Activated effector memory CD4-positive, alpha-beta T cell treated with anti-CD3 and anti-CD28 coated beads, Interleukin-2, amount 50 U/mL, for 16 hours (primary cell): ENCODE data around the gene AP2S1.
"Not testable (repeated sequence)": the region's sequence is repeated elsewhere in the genome, so short reads cannot be mapped to it uniquely, and the experiment has no call there.

Source experiments
- DNase-seq: peaks from one replicate; pipeline ENCODE4 v3.0.0-alpha.2; 2020

Gene AP2S1

DNA sequence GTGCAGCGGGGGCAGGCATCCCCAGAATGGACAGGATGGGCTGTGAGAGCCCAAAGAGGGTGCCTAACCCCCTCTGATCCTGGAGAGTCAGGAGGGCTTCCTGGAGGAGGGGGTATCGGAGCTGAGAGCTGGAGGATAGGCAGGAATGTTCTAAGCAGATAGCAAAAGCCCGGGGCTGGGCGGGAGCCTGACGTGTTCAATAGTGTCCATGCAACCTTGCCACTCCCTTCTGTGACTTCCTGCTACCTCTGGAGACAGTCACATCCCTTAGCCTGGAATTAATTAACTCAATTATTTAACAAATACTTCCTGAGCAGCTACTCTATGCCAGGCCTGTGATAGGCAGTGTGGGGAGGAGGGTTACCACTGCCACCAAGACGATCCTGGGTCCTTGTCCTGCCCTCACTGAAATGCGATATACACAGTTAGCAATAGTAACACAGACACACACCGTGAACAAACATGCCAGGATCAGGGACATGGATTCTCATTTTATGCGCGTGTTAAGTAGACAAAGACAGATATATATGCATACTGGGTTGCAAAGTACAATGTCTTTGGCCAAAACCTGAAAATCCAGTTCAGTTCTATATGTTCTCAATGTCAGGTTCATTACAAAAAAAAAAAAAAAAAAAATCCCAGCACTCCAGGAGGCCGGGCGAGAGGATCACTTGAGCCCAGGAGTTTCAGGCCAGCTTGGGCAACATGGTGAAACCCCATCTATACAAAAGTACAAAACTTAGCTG, 10.7 kb downstream of the AP2S1 start:
- no peak for DNase-seq

DNA sequence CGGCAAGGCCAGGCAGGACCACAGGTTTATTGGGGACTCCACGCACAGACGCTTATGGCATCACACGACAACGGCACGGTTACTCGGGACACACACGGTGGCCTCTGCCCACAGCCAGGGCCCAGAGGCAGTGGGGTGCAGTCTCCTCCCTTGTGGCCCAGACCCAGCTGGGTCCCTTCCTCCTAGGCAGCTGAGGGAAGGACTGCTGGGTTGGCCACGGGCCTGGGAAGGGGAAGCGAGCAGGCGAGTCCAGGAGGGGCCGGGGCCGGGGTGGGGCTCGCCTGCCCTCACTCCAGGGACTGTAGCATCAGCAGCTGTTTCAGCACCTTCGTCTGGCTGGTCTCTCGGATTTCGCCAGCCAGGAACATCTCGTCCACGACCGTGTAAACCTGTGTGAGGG, 12.5 kb downstream of the AP2S1 start:
- no peak for DNase-seq

DNA sequence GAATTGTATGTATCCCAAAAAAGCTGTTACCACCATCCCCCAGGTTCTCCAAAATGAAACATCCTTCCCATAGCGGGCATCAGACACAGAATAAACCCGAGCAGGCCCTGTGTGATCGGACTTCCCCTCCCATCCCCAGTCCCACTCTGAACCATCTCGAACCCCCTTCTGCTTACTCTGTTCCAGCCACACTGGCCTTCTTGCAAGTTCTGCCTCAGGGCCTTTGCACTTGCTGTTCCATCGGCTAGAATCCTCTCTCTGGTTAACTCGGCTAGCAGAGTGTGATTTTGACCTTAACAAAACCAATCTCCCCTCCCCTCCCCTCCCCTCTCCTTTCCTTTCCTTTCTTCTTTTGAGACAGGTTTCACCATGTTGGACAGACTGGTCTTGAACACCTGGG, 15.7 kb downstream of the AP2S1 start:
- DNase-seq = no peak

DNA sequence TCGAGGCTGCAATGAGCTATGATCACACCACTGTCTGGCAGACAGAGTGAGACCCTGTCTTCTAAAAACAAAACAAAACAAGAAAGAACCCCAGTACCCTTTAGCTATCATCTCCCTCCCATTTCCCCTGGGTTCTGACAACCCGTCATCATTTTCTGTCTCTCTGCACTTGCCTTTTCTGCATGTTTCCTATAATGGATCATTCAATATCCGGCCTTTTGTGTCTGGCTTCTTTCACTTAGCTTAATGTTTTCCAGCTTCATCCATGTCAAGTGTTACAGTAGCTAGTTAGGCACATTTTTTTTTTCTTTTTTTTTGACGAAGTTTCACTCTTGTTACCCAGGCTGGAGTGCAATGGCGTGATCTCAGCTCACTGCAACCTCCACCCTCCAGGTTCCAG, 16.5 kb downstream of the AP2S1 start:
- no peak for DNase-seq

DNA sequence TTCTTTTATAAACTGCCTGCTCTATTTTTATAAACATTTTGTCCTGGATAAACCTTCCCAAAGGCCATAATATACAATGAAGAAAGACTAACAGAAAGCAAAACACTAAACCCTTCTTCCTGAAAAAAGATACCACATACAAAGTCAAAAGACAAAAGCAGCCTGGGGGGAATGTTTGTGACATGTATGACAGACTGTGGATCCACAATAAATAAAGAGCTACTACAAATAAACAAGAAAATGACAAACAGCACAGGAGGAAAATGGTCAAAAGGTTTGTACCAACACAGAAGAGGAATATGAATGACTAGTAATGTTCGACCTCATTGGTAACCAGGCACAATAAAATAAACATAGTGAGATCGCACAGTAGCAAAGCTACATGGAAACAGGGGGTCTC, 19.8 kb downstream of the AP2S1 start:
- no peak for DNase-seq

DNA sequence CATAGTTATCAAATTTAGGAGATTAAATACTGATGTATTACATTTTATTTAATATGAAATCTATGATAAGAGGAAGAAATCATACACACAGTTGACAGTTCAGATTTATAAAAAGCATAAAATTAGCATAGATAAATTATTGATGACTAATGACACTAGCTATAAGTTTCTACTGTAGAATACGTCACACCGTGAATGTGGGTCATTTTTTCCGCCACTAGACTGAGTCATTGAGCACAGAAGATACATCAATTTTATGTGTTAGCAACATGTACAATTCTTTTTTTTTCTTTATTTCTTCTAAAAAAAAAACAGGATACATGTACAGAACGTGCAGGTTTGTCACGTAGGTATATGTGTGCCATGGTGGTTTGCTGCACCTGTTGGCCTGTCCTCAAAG, 22.2 kb downstream of the AP2S1 start:
- peak; percentile 80 for DNase-seq

DNA sequence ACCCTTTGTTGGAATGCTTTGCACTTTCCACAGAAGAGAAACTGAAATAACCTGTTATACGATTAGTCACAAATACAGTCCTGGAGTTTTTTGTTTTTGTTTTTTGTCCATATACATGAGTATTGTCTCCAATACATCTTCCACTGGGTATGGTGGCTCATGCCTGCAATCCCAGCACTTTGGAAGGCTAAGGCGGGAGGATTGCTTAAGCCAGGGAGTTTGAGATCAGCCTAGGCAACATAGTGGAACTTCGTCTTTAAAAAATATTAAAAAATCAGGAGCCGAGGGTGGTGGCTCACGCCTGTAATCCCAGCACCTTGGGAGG, 25.0 kb downstream of the AP2S1 start:
- no peak for DNase-seq

DNA sequence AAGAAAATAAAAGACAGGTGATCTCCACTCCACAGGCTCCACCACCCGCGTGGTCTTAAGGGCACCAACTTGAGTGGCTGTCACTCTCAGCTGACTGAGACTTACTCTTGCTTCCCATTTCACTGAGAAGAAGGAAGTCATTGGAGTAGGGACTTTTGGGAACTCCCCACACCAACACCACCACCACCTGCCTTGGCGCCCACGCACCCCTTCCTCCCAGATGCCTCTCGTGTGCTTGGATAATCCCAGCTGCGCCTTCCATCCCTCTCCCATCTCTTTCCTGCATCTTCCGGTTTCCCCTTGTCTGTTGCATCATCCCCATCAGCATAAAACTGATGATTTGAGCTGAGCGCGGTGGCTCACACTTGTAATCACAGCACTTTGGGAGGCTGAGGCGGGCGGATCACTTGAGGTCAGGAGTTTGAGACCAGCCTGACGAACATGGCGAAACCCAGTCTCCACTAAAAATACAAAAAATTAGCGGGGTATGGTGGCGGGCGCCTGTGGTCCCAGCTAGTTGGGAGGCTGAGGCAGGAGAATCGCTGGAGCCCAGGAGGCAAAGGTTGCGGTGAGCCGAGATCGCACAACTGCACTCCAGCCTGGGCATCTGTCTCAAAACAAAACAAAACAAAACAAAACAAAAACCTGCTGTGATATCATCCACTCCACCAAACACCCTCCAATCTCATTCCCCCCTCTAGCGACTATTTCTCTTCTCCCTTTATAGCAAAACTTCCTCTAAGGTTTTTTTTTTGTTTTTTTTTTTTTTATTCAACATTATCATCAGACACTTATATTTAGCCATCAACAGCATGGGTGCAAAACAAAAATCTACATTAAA, 25.5 kb downstream of the AP2S1 start:
- no peak for DNase-seq

DNA sequence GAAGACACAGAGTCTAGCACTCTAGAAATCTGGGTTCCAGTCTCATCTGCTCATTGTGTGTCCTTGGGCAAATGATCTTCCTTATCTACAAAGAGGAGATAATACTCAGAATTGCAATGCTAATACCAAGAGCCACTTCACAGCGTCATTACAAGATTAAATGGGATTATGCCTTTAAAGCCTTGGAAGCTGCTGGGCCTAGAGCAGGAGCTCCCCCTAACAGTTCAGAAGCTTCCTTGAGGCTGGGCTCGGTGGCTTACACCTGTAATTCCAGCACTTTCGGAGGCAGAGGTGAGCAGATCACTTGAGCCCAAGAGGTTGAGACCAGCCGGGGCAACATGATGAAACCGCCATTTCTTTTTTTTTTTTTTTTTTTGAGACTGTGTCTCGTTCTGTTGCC, 27.6 kb downstream of the AP2S1 start:
- no peak for DNase-seq

DNA sequence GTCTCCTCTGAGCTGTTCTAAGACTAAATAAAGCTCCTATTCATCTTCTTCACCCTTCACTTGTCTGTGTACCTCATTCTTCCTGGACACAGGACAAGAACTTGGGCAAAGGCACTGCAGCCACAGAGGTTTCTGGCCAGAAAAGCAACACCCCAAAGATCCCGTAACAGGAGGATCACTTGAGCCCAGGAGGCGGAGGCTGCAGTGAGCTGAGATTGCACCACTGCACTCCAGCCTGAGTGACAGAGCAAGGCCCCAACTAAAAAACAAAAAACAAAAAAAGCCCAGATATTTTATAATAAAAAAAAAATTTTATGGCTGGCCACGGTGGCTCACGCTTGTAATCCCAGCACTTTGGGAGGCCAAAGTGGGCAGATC, 28.2 kb downstream of the AP2S1 start:
- not testable (repeated sequence) for DNase-seq

DNA sequence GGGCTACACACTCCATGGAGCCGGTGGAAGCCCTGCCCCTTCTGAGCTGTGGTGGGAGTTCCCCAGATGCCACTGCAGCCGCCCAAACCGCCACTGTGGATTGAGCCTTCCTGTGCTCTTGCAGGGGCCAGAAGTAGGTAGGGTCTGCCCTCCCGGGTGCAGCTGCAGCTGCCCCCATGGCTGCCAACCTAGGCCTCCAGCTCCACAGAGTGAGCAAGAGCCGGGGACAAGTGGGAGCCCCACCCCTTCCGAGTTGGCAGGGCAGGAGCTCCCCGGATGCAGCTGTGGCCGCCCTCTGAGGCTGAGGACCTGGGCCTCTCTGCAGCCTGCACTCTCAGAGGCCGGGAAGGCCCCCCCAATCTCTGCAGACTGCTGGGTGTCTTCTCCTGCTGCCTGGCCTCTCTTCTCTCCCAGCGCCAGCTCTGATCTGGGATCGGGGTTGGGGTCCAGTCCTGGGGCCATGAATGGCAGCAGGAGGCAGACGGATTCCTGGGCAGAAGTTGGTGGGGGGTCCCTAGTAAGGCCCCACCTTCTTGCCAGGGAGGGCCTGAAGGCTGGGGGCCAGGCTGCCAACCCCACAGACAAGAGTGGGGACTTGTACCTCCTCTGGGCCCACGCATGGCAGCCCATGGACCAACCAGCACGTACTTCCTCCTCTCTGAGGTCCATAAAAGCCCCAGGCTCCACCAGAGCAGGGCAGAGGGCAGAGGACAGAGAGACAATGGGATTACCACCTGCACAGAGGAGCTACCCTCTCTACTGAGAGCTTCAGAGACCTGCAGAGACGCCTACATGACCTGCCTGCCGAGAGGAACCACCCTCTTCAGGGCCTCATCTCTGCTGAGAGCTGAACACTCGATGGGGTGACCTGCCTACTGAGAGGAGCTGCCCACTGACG, 28.9 kb downstream of the AP2S1 start:
- peak; percentile 85 for DNase-seq

DNA sequence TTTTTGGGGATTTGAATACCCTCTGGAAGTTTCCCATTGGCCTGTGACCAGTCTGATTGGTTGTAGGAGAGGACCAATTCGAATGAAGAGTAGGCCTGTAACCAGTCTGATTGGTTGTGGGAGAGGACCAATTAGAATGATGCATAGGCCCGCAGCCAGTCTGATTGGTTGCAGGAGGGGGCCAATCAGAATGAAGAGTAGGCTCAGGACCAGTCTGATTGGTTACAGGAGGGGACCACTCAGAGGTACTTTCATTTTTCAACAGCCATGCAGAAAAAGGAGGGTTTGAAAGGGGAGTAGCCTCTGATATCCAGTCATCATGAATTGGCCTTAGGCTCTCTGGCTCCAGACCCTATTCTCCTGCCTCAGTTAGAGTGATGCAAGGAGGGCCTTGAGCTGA, 31.8 kb downstream of the AP2S1 start:
- no peak for DNase-seq

DNA sequence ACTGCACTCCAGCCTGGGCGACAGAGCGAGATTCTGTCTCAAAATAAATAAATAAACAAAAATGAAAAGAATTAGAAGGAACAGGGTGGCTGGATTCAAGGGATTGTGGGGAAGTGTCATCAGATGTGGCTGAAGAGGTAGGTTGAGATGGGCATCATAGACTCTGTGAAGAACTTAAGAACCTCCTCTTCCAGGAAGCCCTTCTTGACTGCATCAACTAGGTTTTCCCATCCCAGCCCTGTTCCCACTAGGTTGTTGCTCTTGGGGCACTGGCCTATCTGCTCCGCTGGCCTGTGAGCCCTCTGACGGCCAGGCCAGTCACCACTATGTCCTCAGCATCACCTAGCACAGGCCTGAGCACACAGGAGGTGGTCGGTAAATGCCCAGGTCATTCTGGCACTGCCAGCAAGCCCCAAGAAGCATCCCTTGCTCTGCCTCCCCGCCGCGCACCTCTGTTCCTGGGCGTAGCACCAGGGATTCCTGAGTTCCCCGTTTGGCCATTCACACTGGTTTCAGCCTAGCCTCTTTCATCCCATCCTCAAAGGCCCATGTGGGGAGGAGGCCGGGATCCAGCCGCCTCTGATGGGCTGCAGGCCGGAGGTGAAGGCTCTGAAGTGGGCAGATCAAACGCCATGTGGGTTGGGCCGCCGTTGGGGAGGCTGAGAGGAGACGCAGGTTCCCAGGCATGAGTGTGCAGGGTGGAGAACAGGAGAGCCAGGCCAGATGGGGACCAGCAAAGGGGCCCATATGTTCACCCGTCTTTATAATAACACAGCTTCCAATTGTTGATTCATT, 34.6 kb downstream of the AP2S1 start:
- DNase-seq = no peak

DNA sequence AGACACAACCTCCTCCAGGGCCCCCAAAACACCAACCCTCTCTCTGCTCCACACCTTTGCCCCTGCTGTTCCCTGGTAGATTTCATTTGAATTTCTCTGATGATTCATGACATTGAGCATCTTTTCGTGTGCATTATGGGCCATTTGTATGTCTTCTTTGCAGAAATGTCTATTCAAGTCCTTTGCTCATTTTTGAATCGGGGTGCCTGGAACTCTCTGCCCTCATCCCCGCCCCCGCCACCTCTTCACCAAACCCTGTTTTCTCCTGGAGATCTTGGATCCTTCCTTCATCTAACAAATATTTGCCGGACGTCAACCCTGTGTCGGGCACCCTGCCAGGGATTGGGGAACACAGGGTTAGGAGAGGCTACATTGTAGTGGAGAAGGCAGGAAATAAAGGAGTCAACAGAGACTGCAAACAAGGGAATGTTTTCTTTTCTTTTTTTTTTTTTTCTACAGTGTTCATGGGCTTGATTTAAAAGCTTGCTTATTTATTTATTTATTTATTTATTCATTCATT, 36.7 kb downstream of the AP2S1 start:
- no peak for DNase-seq

DNA sequence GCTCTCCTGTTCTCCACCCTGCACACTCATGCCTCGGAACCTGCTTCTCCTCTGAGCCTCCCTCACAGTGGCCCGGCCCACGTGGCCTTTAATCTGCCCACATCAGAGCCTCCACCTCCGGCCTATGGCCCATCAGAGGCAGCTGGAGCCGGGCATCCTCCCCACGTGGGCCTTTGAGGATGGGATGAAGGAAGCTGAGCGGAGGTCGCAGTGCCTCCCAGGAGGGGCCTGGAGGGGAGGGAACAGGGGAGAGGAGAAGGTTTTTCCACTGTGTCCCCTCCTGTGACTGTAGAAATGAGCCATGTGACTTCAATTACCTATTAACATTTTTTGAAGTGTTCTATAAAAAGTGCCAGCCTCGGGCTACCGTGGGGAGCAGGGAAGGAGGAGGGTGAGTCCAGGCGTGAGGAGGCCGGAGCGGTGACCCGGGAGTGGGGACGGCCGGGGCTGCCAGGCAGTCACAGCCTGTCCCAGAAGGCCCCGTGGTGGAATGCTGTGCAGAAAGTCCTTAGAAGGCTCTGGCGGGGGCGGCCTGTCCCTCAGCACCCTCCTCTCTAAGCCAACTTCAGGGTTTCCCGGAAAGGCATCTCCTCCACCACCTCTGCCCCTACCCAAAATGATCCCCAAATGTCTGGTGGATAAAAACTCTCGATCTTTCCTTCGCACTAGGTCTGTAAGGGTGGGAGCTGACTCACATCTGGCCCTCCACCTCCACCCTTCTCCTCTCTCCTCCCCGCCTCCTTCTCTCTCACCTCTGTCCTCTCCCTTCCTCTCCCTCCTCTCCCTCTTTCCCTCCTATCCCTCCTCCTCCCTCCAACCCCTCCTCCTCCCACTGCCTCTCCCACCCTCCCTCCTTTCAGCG, 37.4 kb downstream of the AP2S1 start:
- no peak for DNase-seq

DNA sequence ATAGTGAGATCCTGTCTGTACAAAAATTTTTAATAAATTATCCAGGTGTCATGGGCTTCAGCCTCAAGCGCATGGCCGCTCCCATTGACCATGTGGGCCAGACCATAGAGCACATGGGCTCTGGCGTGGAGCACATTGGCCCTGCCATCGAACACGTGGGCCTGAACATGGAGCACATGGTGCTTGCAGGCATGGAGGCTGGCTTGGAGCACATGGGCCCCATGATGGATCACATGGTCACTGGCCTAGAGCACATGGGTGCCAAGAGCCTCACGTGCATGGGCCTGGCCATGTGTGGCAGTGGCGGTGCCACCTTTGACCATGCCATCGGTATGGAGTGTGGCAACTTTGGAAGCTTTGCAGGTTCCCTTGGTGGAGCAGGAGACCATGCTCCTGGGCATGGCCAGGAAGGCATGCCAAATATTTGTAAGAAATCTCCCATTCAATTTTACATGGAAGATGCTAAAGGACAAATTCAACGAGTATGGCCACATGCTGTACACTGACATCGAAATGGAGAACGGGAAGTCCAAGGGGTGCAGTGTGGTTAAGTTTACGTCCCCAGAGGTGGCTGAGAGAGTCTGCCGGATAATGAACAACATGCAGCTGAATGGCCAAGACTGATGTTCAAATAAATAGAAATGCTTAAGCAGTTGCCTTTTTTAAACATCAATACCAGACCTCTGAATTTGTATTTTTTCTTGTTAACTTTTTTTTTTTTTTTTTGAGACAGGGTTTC, 40.9 kb downstream of the AP2S1 start:
- no peak for DNase-seq

DNA sequence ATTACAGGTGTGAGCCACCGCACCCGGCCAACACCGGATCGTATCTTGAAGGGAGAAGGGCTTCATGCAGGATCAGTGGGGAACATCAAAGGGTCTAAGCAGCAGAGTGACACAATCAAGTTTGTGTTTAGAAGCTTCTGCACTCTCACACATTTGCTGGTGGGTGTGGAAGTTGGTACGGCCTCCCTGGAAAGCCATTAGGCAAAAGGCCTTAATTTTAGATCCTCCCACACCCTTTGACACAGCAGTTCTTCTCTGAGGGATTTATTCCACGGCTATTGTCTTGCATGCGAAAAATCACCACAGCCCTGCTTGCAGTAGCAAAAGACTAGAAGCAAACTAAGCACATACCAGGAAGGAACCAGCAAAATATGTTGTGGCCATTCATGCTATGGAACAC, 44.0 kb downstream of the AP2S1 start:
- DNase-seq = no peak

DNA sequence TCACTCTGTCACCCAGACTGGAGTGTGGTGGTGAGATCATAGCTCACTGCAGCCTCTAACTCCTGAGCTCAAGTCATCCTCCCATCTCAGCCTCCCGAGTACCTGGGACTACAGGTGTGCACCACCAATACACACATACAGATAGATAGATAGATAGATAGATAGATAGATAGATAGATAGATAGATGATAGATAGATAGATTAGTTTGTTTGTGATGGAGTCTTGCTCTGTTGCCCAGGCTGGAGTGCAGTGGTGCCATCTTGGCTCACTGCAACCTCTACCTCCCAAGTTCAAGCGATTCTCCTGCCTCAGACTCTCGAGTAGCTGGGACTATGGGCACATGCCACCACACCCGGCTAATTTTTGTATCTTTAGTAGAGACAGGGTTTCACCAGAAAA, 46.2 kb downstream of the AP2S1 start:
- not testable (repeated sequence) for DNase-seq

DNA sequence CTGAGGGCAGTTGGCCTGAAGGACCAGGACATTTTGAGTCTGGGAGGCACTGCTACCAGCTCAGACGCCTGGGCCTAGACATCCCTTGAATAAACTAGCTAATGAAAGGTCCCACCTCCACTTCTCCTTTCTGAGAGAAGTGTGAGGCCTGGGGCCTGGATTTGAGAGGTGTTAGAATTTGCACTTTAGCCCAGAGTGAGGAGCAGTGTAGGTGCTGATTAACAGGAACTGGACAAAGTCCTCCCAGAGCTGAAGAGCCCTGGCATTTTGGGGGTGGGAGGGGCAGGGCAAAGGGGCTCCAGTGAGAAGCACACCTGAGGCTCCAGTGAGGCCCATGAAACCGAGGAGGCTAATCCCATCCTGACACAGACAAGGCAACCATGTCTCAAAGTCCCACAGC, 47.1 kb downstream of the AP2S1 start:
- DNase-seq = no peak

DNA sequence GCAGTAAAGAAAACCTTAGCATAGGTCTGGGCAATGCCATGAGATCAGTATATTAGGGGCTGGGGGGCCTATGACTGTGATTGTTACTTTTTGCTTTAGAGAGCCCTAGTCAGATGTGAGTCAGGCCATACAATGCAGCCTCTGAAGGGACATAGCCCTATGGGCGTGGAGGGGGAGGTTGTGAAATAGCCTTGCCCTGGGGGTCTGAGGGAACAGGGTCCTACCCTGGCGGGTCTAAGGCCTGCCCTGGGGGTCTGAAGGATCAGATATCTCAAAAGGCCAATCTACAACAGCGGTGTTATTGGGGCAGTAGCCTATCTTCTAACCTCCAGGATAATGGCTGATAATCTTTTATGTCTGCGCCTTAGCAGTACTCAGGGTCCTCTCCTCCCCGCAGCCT, 48.5 kb downstream of the AP2S1 start:
- DNase-seq = no peak

DNA sequence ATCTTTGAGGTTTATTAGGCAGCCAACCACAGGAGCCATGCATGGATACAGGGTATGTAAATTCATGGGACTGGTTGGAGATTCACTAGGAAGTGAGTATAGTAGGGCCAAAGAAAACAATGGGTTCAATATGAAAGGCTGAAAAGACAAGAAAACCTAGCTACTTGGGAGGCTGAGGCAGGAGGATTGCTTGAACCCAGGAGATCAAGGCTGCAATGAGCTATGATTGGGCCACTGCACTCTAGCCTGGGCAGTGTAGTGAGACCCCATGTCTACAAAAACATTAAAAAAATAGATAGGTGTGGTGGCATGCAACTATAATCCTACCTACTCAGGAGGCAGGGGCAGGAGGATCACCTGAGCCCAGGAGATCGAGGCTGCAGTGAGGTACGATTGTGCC, 51.9 kb downstream of the AP2S1 start:
- DNase-seq = no peak
